HG02610 (cell line): ENCODE data around the gene CHCHD6.

Experiments
- ATAC-seq: cut with Tn5 transposase; IDR thresholded peaks from one replicate; pipeline ENCODE4 v1.9.1; 2021; ENCODE audit warnings: mild to moderate bottlenecking, moderate library complexity; ENCODE audit not compliant: unreplicated experiment

CHCHD6 gene

DNA sequence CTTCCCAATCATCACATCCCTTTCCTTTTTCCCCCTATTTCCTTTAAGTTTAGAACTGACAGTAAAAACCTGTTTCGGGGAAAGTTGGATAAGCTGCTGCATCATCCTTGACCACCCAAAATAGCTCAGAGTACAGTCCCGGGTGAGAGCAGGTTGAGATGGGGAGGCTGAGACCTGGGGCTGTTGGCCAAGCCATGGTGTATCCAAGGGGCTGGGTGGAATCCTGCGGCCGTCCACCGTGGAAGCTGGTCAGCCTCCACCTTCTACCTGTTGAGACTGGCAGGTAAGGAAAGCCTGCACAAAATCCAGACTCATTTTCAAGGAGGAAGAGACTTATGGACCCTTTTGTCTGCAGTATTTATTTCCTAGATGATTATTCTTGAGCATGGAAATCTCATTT lies 150.6 kb downstream of the CHCHD6 start:
- ATAC-seq: no peak

DNA sequence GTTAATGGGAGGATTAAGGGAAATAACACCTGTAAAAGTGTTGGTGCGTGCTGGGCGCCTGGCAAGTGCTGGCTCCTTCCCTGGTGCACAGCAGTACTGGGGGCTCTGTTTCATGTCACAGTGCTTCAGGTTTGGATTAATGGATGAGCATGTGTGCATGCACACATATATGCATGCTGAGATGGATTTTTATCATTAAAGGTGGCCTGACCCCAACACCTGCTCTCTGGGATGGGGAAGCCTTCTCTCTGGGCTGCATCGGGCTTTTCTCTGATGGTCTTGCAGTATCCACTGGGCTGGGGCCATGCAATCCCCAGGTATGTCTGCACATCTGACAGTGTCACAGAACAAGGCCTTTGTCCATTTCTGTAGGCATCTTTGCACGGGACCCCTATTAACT lies 151.3 kb downstream of the CHCHD6 start:
- ATAC-seq: no peak

DNA sequence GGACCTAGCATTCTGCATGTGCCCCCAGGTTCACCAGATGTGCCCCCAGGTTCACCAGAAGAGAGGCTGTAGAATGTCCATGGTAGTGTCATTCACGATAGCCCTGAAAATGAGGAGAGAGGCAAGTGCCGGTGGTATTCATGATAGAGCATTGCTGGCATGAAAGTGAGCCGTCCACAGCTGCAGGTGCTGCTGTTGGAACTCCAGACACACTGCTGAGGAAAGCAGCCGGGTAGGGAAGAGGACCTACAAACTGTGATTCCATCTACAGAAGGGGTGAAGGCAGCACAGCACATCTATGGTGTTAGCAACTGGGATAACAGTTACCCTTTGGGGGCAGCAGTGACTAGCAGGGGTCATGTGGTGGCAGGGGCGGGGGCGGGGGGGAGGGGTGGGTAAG lies 153.9 kb downstream of the CHCHD6 start:
- ATAC-seq: no peak

DNA sequence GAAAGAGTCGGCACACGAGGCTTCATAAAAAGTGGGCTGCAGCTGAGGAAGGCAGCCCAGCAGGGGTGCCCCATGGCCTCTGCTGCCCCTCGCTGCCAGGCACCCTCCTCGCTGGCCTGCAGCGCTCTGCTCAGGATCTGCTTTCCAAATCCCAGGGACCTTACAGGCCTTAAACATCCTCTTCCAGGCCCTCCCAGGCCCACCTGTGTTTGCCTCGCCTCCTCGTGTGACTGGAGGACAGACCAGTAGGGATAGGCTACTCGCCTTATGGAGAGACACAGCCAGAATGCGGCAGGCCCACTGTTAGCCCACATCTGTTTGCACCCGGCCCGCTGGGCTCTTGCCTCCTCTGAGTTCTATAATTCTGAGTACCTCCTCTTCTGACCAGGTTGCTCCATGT lies 154.4 kb downstream of the CHCHD6 start:
- no peak for ATAC-seq

DNA sequence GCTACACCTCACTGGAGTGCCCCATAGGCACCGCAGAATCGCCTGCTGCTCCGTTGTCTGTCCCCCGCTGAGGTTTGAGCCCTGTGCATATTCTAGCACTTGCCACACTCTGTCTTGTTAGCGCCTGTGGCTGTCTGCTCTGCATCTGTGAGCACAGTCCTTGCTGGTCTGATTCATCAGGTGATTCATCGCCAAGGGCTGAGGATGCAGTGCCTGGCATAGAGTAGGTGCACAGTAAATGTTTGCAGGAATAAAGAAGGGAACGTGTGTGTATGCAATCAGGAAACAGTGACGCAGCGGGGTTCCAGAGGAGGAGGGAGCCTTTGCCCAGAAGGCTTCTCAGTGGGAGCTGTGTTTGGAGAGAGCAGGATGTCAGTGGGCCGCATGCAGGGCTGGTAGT lies 154.8 kb downstream of the CHCHD6 start:
- ATAC-seq: no peak

DNA sequence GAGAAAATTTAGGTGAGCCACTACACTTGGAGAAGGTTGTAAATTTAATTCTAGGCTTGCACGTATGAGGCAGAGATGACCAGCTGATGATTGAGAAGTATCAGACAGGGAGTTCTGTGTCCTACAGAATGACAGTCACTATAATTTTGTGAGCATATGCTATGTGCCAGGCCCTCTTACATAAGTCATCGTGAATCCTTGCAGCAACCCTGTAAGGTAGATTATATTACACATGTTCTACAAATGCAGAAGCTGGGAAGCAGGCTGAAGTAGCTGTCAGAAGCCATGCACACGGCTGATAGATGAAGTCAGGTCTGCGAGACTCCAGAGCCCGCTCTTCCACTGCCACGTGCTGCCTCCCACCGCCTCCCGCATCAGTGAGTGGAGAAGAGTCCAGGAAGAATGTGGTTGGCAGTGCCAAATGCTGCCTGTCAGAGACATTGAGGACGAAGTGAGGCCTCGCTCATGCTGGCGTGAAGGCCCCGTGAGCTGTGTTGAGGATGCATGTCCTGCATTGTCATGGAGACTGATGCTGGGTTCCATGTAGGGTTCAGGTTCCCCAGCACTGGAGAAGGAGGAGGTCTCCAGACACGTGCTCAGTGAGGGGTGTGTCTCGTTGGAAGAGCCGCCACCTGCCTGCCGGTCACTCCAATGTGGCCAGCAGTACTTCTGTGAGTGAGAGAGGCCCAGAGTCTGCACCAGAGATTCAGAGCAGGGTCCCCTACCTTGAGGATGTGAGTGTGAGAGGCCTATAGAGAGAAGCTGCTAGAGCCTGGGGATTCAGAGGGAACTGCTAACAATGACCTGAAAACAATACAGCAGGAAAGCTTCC lies 155.6 kb downstream of the CHCHD6 start:
- ATAC-seq: no peak

DNA sequence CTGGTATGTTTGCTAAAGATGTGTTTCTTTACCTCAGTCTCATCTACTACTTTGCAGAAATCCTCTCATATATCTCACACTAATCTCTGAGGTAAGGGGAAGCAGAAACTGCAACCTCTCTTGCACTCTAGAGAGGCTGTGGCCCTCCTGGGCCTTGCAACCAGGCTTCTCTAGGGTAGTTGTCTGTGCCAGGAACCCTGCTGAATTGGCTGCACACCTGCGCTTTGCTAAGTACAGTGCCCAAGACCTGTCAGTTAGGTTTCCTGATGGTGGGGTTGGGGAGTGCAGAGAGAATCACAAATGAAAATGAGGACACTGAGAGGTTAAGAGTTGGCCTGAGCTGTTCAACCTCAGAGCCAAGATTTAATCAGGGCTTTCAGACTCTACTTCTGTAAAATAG lies 161.7 kb downstream of the CHCHD6 start:
- no peak for ATAC-seq

DNA sequence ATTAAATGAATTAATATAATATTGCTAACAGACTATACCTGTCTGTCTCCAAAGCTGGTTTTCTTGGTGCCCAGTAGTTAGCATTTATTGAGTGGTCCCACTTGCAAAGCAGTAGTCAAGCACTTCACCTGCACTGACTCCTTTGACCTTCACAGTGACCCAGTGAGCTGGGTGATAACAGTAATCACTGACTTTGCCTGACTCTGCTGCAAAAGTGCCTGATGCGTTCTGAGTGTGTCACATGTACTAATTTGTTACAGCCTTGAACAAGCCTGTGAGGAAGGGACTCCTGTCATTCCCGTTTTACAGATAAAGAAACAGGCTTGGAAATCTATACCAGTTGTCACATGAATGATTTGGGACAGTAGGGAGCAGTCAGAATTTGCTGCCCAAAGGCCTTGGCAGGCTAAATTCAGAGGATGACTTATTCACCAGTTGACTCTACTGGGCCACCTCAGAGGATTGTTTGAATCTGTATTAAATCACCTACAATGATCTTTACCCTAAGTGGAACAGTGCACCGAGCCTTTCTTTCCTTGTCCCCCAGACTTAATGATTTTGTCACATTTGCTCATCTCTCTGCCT lies 162.2 kb downstream of the CHCHD6 start:
- ATAC-seq: no peak

DNA sequence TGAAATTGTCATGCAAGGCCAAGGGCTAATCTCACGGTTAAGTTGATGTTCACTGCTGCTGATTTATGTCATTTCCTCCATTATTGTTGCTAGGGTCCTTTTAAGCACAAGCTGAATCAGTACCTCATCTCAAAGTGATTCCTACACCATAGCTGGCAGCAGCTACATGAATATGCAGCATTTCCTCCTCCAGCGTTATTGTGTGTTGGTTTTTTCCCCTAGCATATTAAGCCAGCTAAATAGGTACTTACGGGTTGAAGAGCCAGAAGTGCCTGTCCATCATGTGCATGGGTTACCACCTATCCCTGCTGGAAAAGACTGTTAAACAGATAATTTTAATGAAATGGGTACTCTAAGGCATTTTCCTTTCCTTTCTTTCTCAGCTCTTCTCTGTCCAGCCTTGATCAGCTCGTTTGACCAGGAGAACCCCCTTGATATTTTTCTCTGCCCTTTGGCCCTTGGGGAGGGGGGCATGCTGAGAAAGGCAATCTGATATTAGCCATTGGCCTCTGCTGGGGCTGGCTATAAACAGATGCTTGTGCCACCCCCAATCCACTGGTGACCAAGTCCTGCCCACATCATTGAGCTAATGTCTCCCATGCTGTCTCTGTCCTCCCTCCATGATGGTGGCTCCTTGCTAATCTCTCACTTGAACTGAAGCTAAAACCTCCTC lies 163.3 kb downstream of the CHCHD6 start:
- no peak for ATAC-seq

DNA sequence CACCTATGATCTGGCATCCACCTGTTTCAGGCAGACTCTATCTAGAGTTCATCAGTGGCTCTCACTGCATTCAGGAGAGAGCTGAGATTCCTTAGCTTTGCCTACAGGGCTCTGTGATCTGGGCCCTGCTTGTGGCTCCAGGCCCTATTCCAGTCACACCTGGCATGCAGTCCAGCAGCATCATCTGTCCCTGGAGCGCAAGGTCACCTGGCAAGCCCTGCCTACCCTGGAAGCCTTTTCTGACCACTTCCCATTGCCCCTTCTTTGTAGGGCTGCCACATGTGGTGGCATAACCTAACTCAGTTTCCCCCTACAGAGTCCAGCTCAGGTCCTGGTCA lies 163.8 kb downstream of the CHCHD6 start:
- ATAC-seq: no peak

DNA sequence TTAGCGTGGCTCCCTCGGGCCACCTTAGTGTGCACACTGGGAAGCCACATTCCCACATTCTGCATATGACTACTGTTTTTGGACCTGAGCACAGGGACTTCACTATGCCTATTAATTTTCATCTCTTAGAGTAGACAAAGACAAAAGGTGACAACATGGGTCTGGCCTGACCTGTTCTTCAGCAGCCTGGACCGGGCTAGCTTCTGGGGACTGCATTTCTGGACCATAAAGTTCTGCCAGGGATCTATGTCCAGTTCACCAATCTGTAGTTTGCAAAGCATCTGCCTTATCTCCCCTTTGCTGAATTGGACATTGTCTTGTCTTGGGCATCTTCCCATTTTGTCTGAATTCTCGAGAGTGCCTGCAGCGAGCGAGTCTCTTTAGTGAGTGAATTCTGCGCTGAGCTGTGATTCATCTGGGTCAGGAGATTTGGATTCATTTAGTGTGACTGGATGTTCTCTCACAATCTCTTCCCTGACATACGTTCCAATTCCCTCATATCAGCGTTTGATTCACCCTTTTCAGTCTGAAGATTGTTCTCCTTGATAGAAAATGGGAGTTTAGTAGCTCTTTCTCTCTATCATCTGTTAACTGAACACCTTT lies 166.7 kb downstream of the CHCHD6 start:
- ATAC-seq: no peak

DNA sequence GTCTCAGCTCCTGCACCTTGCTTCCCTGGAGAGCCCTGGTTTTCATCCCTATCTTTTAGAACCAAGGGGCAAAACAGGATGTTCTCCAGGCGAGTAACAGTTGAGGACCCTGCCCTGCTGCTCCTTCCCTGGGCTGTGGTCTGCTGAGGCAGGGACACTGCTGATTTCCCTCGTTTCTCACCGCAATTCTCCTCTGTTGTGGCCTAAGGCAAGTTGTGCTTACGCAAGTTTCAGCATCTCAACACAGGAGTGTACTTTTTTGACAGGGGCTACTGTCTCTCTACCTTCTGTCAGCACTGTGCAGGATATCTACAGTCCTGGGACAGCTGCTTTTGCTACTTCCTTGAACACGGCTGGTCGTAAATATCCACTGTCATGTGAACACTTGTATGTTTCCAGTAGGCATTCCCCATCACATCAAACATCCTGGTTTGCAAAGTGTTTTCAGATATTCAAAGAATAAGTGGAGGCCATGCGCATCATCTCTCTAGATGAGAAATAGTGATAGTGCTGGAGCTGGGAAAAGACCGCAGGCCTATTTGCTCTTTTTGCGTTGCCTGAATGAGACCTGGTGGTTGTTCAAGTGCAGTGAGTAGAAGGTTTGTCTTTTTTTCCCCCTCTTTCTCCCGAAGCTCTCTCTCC lies 168.8 kb downstream of the CHCHD6 start:
- no peak for ATAC-seq

DNA sequence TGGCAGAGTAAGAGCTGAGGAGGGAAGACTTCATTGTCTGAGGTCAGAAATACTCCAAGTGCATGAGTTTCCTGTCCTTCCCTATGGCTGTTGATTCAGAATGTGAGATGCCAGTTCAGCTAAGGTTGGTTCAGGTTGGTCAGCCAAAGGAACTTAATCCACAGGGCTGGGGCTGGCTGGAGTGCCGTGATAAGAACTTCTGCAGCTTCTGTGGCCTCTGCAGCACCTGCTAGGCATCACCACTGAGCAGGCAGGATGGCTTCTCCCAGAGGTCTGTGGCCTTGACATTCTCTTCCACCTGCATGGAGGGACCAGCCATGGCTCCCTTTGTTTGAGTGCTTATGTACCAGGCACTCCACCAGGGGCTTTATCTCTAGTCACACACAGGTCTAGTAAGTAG lies 169.4 kb downstream of the CHCHD6 start:
- ATAC-seq: no peak

DNA sequence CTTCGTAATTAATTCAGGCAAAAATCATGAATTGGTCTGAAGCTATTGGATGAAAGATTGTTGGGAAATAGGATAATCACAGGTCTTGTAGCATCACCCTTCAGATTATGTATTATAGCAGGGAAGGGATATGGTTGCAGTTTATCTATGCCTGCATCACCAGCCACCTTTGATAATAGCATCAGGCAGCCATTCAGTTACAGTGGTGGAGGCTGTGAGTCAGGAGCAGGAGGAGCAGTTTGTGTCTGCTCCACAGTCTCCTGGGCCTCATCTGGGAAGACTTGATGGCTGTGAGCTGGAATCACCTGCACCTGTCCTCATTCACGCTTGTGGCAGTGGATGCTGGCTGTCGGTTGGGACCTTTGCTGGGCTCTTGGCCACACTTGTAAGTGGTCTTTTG lies 174.6 kb downstream of the CHCHD6 start:
- ATAC-seq: no peak

DNA sequence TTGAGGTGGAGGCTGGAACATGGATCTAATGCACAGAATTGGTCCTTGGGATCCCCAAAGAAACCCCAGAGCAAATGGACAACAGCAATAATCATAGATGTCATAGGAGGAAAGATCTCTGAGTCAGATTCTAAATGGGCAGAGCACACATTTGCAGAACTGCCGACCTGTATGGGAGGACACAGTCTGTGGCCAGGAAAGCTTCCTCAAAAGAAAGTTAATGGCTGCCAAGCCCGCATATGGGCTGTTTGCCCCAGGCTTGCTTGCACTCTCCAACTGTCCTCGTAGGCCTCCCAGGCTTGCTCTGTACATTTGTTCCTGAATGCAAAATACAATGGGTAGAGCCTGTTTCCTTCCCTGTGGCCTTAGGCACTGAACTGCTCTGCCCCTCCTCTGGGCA lies 176.9 kb downstream of the CHCHD6 start:
- ATAC-seq: no peak

DNA sequence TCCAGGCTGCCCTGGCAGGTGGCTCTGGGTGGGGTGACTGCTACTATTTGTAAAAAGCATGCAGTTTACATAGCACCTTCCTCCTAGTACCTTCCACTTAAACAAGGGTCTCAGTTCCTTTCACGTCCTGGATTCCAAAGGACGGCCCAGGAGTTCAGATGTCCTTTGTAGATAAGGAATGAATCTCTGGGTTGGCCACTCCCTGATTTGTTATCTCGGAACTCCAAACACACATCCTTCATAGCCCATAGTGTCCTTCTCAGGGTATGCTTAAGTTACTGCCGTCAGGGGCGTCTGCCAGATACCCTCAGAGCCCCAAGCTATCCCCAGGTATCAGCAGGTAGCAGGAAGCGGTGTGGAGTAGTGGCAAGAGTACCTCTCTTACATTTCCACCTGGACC lies 177.8 kb downstream of the CHCHD6 start:
- no peak for ATAC-seq

DNA sequence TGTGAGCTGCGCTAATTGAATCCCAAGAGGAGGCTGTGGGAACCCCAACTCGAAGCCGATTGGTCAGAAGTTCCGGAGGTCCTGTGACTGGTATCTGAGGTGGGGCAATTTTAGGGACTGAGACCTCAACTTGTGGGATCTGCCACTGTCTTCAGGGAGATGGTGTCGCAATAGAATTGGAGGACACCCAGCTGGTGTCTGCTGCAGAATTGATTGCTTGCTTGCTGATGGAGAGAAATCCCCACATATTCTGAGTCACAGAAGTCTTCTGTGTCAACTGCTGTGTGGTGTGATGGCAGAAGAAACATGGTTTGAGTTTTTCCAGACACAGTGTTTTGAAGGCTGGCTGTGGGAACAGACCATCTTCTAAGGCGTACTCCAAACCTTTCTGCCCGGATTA lies 179.2 kb downstream of the CHCHD6 start:
- ATAC-seq: no peak

DNA sequence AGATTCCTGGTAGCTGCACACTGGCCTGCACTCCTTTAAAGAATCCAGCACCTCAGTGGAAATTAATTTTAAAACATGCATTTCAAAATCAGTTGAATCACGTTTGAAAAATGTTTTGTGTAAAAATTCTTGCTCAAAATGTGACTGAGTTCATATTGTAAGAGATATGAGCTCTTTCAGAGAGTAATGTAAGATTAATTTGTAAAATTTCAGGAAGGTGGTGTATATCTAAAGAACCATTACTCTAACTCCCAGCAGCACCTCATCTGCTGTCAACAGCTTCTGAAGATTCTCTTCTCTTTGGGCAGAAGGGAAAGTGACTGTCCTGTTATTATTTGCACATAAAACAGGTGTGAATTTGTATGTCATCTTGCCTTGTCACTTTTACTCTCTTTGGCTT lies 181.4 kb downstream of the CHCHD6 start:
- ATAC-seq: no peak

DNA sequence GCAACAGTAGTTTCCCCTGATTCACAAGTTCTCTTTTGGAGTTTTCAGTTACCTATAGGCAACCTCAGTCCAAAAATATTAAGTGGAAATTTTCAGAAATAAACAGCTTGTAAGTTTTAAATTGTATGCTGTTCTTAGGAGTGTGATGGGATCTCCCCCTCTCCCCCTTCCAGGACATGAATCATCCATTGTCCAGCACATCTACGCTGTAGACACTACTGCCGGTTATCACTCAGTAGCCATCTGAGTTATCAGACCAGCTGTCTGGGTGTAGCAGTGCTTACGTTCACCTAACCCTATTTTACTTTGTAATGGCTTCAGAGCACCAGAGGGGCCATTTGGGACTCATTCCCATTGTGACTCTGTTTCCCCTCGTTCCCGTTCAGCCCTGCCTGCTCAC lies 182.2 kb downstream of the CHCHD6 start:
- no peak for ATAC-seq

DNA sequence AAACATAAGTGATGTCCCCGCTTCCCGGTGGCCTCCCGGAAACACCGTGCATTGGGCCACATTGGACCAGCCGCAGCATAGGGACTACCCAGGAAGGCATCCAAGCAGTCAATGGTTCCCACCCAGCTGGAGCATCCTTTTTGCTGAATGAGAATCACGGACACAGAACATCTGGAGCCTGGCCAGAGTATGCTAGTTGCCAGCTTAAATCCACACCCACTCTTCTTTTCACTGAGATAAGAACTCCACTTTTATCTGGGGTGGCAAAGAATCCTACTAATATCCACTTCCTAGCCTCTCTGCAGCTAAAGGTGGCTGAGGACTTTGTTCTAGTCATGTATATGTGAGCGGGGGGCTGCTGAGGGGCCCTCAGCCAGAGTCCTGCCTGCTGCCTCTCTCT lies 183.6 kb downstream of the CHCHD6 start:
- no peak for ATAC-seq

DNA sequence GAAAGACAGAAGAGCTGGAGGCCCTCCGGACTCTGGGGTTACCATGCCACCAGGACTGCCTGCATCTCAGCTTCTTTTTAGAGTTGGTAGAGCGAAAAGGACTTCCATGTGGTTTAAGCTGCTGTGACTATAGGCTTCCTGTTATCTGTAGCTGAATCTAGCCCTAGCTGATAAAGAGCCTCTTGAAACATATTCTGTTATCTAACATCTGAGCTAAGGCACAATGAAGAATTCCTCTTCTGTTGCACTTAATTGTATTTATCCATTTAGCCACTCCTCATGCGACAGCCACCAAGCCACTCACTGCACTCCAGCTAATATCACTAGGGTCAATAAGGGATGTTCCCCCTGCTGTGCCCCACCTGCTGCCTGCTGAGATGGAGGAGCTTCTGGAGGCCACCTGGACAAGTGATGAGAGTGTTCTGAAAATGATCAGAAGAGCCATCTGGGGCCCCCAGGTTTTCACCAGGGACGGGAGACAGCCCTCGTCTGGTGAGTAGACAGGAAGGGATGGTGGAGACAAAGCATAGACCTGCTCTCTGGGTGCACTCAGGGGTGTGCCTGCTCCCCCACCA lies 184.2 kb downstream of the CHCHD6 start:
- no peak for ATAC-seq
